Vagina (tissue), 2 donors: ENCODE results near the gene NFATC4. TPM values are rescaled to one million over a fixed set of nuclear protein-coding genes. Genes with fewer than 3 reads are reported as not detected.

Source experiments
- DNase-seq, 2 donors: peaks; one replicate each; pipeline ENCODE4 v3.0.0-alpha.2; 2017; ENCODE audit errors: extremely low spot score in 2 of 2
- H3K27ac ChIP-seq: fragments of 200-600 bp; sonication (generic); one replicate; pipeline ENCODE4 v1.5.1; 2019
- H3K27me3 ChIP-seq: fragments of 200-600 bp; sonication (generic); one replicate; pipeline ENCODE4 v1.5.1; 2019
- H3K36me3 ChIP-seq, 2 donors: fragments of 200-600 bp; sonication (generic); one replicate each; pipeline ENCODE4 v1.5.1; 2017 to 2019
- H3K4me1 ChIP-seq: fragments of 200-600 bp; sonication (generic); one replicate; pipeline ENCODE4 v1.5.1; 2019
- H3K4me3 ChIP-seq, 2 donors: fragments of 200-600 bp; sonication (generic); 1 replicate in 1 of 2; 2 replicates in 1 of 2; pipeline ENCODE4 v1.5.1; 2016 to 2019
- H3K9me3 ChIP-seq: fragments of 200-600 bp; sonication (generic); one replicate; pipeline ENCODE4 v1.5.1; 2019
- CTCF ChIP-seq, 3 experiments: fragments of 450-650 bp in 2 of 3; fragments of 200-600 bp in 1 of 3; sonication (generic) in 1 of 3; IDR thresholded peaks; one replicate each; pipeline ENCODE4 v1.5.1; 2017 to 2019; ENCODE audit warnings: antibody characterized with exemption in 3 of 3, mild to moderate bottlenecking in 2 of 3, moderate library complexity in 2 of 3
- POLR2A ChIP-seq, 2 donors: fragments of 450-650 bp; IDR thresholded peaks; one replicate each; pipeline ENCODE4 v1.6.1; 2017; ENCODE audit warnings: antibody characterized with exemption in 2 of 2, mild to moderate bottlenecking in 2 of 2, moderate library complexity in 2 of 2
- POLR2AphosphoS5 ChIP-seq, 2 donors: sonication (generic); formaldehyde crosslinking; IDR thresholded peaks; one replicate each; pipeline ENCODE4 v1.9.0; 2017; ENCODE audit warnings: antibody characterized with exemption in 2 of 2, mild to moderate bottlenecking in 2 of 2, low read depth in 1 of 2; ENCODE audit not compliant: insufficient read depth in 1 of 2
- intact Hi-C: fragments of 100-400 bp; cut with DNase I; formaldehyde crosslinking; loops from one replicate; pipeline ENCODE4 v1.15.1; 2023
- total RNA-seq: library from RNA; depleted of rRNA; stranded (reverse); fragments of >200 nt; gene quantifications from one replicate; pipeline ENCODE4 v1.2.3, GENCODE V29; 2016

NFATC4 gene
- total RNA-seq, 1 donor from 2014 or later, result 47.9 TPM

GRCh38 chr14:24389226-24389848, 21.4 kb downstream of the NFATC4 start:
- H3K36me3 ChIP-seq, result no peaks in the 10 kb centered on the region
- TF ChIP-seq POLR2A (IDR thresholded peaks at IDR 0.05) (no peak), POLR2AphosphoS5 (IDR thresholded peaks at IDR 0.05; ENCODE audit: insufficient read depth in 1 of 2, low read depth in 1 of 2) (no peak), CTCF (IDR thresholded peaks at IDR 0.05) (no peak)
- no peaks in the 10 kb centered on the region for H3K9me3 ChIP-seq
- H3K27me3 ChIP-seq, result no peaks in the 10 kb centered on the region
- intact Hi-C loops, result no loop called here
- H3K4me1 ChIP-seq, result peaks cover 14% of the 10 kb centered on the region
- peak overlapping the region; percentile 54 for H3K27ac ChIP-seq
- DNase-seq, result no peak
- H3K4me3 ChIP-seq, result no peak overlapping the region

DNA sequence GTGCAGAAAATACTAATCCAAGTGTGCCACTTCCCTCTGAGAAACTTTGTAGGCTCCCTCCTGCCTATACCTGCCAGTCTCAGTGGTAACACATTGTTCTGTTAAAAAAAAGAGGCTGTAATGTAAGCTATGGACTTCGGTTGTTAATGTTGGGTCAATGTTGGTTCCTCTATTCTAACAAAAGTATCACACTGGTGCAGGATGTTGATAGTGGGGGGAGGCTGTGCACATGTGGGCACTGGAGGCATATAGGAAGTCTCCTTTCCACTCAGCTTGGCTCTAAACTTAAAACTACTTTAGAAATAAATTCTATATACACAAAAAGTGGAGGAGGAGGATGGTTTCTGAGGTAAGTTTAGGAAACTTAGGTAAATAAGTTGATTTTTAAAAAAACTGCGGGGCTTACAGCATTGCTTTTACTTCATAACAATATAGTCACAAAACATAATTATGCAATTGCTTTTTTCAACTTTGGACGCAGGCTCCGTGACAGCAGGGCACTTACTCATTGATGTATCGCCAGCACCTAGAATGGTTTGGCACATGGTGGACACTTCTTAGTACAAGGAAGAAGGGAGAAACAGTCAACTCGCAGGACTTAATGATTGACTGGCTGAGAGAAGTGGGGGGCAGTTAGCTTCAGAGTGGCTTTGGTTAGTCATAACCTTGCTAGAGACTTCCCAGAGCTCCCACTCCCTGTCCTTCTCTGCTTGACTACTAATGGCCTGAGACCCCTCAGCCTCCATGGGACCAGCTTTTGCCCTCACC, 22.9 kb downstream of the NFATC4 start:
- Histone ChIP-seq H3K27me3 (no peaks in the 10 kb centered on the region), H3K4me3 (no peak overlapping the region), H3K4me1 (peaks cover 20% of the 10 kb centered on the region), H3K9me3 (no peaks in the 10 kb centered on the region), H3K36me3 (no peaks in the 10 kb centered on the region), H3K27ac (no peak overlapping the region)
- TF ChIP-seq CTCF (IDR thresholded peaks at IDR 0.05) (no peak), POLR2A (IDR thresholded peaks at IDR 0.05) (no peak), POLR2AphosphoS5 (IDR thresholded peaks at IDR 0.05; ENCODE audit: insufficient read depth in 1 of 2, low read depth in 1 of 2) (no peak)
- no peak for DNase-seq
- intact Hi-C loops, result no loop called here

DNA sequence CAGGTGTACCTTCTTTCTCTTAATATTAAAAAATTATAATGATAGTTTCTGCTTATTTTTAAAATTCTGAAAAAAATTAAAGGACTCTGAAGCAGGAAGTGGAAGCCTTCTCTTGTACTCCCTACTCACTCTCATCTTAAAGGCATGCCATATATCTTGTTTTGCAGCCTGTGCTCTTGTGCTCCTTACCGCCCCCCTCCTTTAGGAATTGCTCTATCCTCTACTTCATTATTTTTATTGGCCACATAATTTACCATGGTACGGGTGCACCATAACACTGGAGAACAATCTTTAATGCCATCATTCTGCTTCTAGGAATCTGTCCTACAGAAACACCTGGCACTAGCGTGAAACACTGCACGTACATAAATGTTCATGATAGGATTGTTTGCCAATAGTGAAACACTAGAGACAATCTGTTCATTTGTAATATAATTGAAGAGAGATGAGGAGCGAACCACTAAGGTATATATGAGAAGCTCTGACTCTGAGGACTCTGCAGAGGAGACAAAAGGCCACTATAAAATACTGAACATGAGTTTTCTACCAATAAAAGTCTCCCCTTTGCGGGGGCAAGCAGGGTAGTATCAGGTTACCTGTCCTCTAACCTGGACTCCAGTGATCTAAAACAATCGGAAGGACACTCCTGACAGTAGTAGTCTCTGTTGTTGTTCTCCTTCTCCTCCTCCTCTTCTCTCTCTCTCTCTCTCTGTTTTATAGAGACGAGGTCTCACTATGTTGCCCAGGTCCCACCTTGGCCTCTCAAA, 24.5 kb downstream of the NFATC4 start:
- H3K4me1 ChIP-seq, result peaks cover 22% of the 10 kb centered on the region
- intact Hi-C loops, result no loop called here
- DNase-seq, result no peak
- no peaks in the 10 kb centered on the region for H3K27me3 ChIP-seq
- no peaks in the 10 kb centered on the region for H3K9me3 ChIP-seq
- no peaks in the 10 kb centered on the region for H3K36me3 ChIP-seq
- H3K27ac ChIP-seq, result no peak overlapping the region
- H3K4me3 ChIP-seq, result no peak overlapping the region
- peak in 1 of 2 donors; percentile 84 for TF ChIP-seq POLR2AphosphoS5 (IDR thresholded peaks at IDR 0.05; ENCODE audit: insufficient read depth in 1 of 2, low read depth in 1 of 2)
- no peak for TF ChIP-seq CTCF (IDR thresholded peaks at IDR 0.05)
- no peak for TF ChIP-seq POLR2A (IDR thresholded peaks at IDR 0.05)

DNA sequence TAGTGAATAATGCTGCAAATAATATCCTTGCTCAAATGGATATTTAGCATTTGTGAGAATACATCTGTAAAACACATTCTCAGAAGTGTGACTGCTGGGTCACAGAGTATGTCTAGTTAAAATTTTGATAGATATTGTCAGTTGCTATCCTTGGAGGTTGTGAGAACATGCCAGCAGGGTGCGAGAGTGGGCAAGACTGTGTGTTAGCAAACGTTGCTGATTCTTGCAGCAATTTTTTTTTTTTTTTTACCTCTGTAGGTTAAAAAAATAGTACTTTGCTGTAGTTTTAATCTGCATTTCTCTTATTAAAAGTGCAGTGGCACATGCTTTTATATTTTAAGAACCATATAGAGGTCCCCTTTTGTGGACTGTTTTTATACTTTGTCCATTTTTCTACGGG, 26.3 kb downstream of the NFATC4 start:
- intact Hi-C loops, result no loop called here
- Histone ChIP-seq H3K9me3 (no peaks in the 10 kb centered on the region), H3K4me1 (peaks cover 28% of the 10 kb centered on the region), H3K27me3 (no peaks in the 10 kb centered on the region), H3K36me3 (no peaks in the 10 kb centered on the region), H3K27ac (no peak overlapping the region), H3K4me3 (no peak overlapping the region)
- TF ChIP-seq CTCF (IDR thresholded peaks at IDR 0.05) (no peak), POLR2AphosphoS5 (IDR thresholded peaks at IDR 0.05; ENCODE audit: insufficient read depth in 1 of 2, low read depth in 1 of 2) (no peak), POLR2A (IDR thresholded peaks at IDR 0.05) (no peak)
- DNase-seq, result no peak
